Measurements from ENCODE around the gene RAB40C.

GRCh38 chr16:651844-652243 is 62.0 kb downstream of the RAB40C start:
- TF ChIP-seq ZNF384 (IDR thresholded peaks at IDR 0.05) (no peak), SP1 (IDR thresholded peaks at IDR 0.05) (no peak), ARNT (IDR thresholded peaks at IDR 0.05) (no peak), HDGF (IDR thresholded peaks at IDR 0.05; ENCODE audit: borderline replicate concordance) (no peak), SUZ12 (IDR thresholded peaks at IDR 0.05) (no peak)
